ENCODE data around the gene S100A12. TPM values are rescaled to one million over a fixed set of nuclear protein-coding genes. Genes with fewer than 3 reads are reported as not detected.
"Not testable (repeated sequence)": the region's sequence is repeated elsewhere in the genome, so short reads cannot be mapped to it uniquely, and the experiment has no call there.

S100A12 gene
- total RNA-seq, 1 experiment from 2014 or later: not detected

- H3K9me3 ChIP-seq (replicated peaks): no peaks in the 10 kb centered on the region
- H3K27ac ChIP-seq: no peak within 1 kb of the TSS
- no peak for DNase-seq (ENCODE audit: low read depth in 1 of 2, low spot score in 2 of 2)
- no peaks in the 10 kb centered on the region for H3K4me1 ChIP-seq (replicated peaks)
- H3K27me3 ChIP-seq (replicated peaks): peaks cover 41% of the 10 kb centered on the region
- H3K4me3 ChIP-seq: no peak within 1 kb of the TSS
- no peaks in the 10 kb centered on the region for H3K36me3 ChIP-seq
Observed at GRCh38 chr1:153348511-153349362, 26.7 kb downstream of the S100A12 start, which contains the start of gene PGLYRP4. Gene PGLYRP4, minus strand, starts transcription at chr1:153348841. Its CDS starts 909 bp downstream, at chr1:153347932.

GRCh38 chr1:153347856-153348255, 27.6 kb downstream of the S100A12 start:
- H3K9me3 ChIP-seq (replicated peaks): no peaks in the 10 kb centered on the region
- H3K4me3 ChIP-seq: no peak overlapping the region
- DNase-seq (ENCODE audit: low read depth in 1 of 2, low spot score in 2 of 2): no peak
- no peaks in the 10 kb centered on the region for H3K4me1 ChIP-seq (replicated peaks)
- peaks cover 41% of the 10 kb centered on the region for H3K27me3 ChIP-seq (replicated peaks)
- no peaks in the 10 kb centered on the region for H3K36me3 ChIP-seq
- H3K27ac ChIP-seq: no peak overlapping the region

GRCh38 chr1:153347049-153347448, 28.4 kb downstream of the S100A12 start:
- not testable (repeated sequence) for H3K36me3 ChIP-seq; DNase-seq (ENCODE audit: low read depth in 1 of 2, low spot score in 2 of 2); H3K4me1 ChIP-seq (replicated peaks); H3K27ac ChIP-seq; H3K4me3 ChIP-seq; H3K9me3 ChIP-seq (replicated peaks)
- peaks cover 39% of the 10 kb centered on the region for H3K27me3 ChIP-seq (replicated peaks)

DNA sequence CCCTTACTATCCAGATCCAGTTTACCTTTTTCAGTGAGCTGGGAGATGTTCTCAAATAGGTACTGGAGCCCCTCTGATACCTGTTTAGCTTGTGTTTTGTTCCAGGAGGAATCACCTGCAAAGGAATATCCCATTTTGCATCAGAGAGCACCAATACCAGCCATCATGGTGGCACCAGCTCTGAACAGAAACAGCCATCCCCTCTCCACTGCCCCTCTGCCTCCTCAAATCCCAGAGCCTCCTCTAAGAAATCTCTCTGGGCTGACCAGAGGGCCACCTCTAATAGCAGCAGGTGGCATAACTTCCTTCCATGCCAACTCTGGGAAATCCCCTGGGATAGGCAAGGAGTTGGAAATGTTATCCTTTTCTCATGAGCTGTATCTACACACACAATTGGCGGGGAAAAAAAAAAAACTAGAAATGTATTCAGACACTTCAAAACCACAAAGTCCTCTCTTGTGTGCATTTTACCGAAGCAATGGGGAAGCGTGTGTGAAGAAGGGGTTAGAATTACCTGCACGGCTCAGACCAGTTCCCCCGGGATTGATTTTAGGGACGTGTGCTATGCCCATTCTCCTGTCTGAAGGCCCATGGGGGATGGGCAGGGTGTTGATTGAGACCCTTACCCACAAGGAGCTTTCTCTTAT, 29.2 kb downstream of the S100A12 start:
- Histone ChIP-seq H3K36me3 (no peaks in the 10 kb centered on the region), H3K27me3 (replicated peaks) (peaks cover 34% of the 10 kb centered on the region), H3K27ac (no peak overlapping the region), H3K9me3 (replicated peaks) (no peaks in the 10 kb centered on the region), H3K4me3 (no peak overlapping the region), H3K4me1 (replicated peaks) (no peaks in the 10 kb centered on the region)
- DNase-seq (ENCODE audit: low read depth in 1 of 2, low spot score in 2 of 2): no peak

DNA sequence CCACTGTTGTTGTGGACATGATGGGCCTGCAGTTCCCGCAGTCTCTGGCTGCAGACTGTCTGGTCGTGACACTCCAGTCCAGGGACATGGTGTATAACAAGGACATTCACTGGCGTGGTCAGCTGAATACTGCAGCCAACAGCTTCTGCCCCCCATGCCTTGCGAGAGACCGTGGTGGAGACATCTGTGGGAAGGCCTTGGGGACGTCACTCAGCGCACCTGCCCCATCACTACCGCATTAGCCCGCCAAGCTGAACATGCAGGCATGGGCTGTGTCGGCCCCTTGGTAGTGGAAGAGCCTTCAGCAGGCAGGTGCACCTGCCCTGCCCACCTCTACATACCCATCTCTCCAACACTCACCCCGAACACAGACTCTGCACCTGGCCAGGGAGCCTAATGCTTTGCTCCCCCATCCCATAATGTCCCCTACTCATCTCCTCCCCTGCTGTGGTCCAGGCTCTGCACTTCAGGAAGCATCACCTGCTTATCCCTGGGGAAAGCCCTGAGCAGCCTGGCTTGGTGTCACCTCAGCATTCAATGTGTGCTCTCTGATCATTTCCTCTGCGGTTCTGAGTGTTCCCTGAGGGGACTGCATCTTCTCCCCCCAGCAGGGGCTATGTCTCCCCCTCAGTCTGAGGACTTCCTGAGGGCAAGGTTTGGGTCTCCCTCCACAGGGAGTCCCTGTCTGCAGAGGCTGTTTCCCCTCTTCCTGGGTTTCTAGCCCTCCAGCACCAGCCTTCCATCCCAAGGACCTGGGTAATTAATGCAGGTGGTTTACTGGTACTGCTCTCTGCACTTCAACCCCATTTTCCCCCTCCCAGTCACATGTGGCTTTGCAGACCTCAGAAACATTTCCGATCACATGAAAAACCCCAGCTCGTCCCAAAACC, 30.0 kb downstream of the S100A12 start:
- no peaks in the 10 kb centered on the region for H3K4me1 ChIP-seq (replicated peaks)
- H3K27me3 ChIP-seq (replicated peaks): peaks cover 29% of the 10 kb centered on the region

GRCh38 chr1:153344718-153345025, 30.7 kb downstream of the S100A12 start:
- H3K27ac ChIP-seq: no peak overlapping the region
- DNase-seq (ENCODE audit: low read depth in 1 of 2, low spot score in 2 of 2): no peak
- H3K36me3 ChIP-seq: no peaks in the 10 kb centered on the region
- no peaks in the 10 kb centered on the region; the same call in 1 of the 2 replicates for H3K9me3 ChIP-seq (replicated peaks)
- no peak overlapping the region for H3K4me3 ChIP-seq
- H3K27me3 ChIP-seq (replicated peaks): peaks cover 23% of the 10 kb centered on the region
- H3K4me1 ChIP-seq (replicated peaks): no peaks in the 10 kb centered on the region

More for the DNA sequence above, 30.0 kb downstream of the S100A12 start:
- Histone ChIP-seq H3K4me3 (no peak overlapping the region), H3K36me3 (no peaks in the 10 kb centered on the region), H3K27ac (no peak overlapping the region), H3K9me3 (replicated peaks) (no peaks in the 10 kb centered on the region)
- no peak for DNase-seq (ENCODE audit: low read depth in 1 of 2, low spot score in 2 of 2)

GRCh38 chr1:153343811-153344717, 31.4 kb downstream of the S100A12 start:
- Histone ChIP-seq H3K4me1 (replicated peaks) (no peaks in the 10 kb centered on the region), H3K4me3 (no peak overlapping the region), H3K27ac (no peak overlapping the region), H3K36me3 (no peaks in the 10 kb centered on the region), H3K9me3 (replicated peaks) (no peaks in the 10 kb centered on the region; the same call in 1 of the 2 replicates), H3K27me3 (replicated peaks) (peaks cover 17% of the 10 kb centered on the region)
- DNase-seq (ENCODE audit: low read depth in 1 of 2, low spot score in 2 of 2): no peak

DNA sequence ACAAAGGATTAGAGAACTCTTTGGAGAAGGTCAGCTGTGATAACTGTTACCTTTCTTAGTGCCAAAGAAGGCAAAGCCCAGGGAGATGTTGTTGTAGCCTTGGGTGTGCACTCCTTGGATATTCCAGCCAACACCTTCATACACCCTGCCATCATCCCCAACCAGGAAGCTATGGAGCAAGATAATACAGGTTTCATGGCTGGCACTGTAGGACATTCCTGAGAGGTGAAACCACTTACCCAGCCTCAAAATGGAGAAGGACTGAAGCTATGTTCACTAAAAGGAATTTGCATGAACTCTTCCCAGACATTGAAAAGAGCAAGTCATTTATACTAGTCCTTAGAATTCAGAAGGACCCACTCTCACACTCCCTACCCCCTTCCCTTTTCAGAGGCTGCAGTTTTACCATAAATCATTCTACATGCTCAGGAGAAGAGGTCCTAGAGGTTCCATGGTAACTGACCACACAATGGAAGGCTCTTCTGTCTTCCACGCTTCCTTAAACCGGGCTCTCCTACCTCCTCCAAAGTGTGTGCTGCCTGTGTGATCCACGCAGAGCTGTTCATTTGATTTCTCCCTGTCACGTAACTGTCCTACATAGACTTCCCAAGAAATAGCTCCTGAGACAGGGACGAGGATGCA, 32.3 kb downstream of the S100A12 start:
- H3K27ac ChIP-seq: no peak overlapping the region
- no peak for DNase-seq (ENCODE audit: low read depth in 1 of 2, low spot score in 2 of 2)
- H3K4me1 ChIP-seq (replicated peaks): no peaks in the 10 kb centered on the region
- H3K9me3 ChIP-seq (replicated peaks): no peaks in the 10 kb centered on the region; the same call in 1 of the 2 replicates
- no peak overlapping the region for H3K4me3 ChIP-seq
- H3K27me3 ChIP-seq (replicated peaks): peaks cover 14% of the 10 kb centered on the region
- no peaks in the 10 kb centered on the region for H3K36me3 ChIP-seq

GRCh38 chr1:153342178-153342577, 33.2 kb downstream of the S100A12 start:
- Histone ChIP-seq H3K27ac (no peak overlapping the region), H3K36me3 (no peaks in the 10 kb centered on the region), H3K27me3 (replicated peaks) (peaks cover 9% of the 10 kb centered on the region), H3K4me1 (replicated peaks) (no peaks in the 10 kb centered on the region), H3K4me3 (no peak overlapping the region), H3K9me3 (replicated peaks) (no peaks in the 10 kb centered on the region; the same call in 1 of the 2 replicates)
- DNase-seq (ENCODE audit: low read depth in 1 of 2, low spot score in 2 of 2): no peak

DNA sequence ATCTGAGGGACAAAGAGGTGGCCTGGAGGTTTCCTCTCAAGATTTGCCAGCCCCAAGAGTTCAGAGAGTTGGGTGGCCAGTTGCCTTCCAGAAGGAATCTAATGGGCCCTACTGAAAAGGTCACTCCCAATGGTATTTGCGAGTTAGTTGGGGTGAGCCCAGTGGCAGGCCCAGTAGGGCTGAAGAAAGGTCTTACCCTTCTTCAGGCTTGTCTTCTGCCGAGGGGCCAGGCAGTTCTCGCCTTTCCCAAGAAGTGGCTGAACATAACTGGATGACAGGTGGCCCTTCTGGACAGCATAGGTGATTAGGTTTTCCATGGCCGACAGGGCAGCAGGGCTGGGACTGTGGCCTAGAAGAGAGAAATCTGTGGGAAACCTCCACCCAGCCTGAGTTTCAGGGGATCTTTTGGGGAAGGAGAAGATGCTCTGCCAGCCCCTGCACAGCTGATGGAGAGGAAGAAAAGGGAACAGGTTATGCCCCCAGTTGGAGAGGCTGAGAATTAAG, 33.9 kb downstream of the S100A12 start:
- Histone ChIP-seq H3K27me3 (replicated peaks) (peaks cover 3% of the 10 kb centered on the region), H3K9me3 (replicated peaks) (no peaks in the 10 kb centered on the region; the same call in 1 of the 2 replicates), H3K4me3 (no peak overlapping the region), H3K27ac (no peak overlapping the region), H3K36me3 (no peaks in the 10 kb centered on the region), H3K4me1 (replicated peaks) (no peaks in the 10 kb centered on the region)
- DNase-seq (ENCODE audit: low read depth in 1 of 2, low spot score in 2 of 2): no peak

- H3K9me3 ChIP-seq (replicated peaks): no peaks in the 10 kb centered on the region; the same call in 1 of the 2 replicates
- H3K4me1 ChIP-seq (replicated peaks): no peaks in the 10 kb centered on the region
- no peak overlapping the region for H3K4me3 ChIP-seq
- no peak for DNase-seq (ENCODE audit: low read depth in 1 of 2, low spot score in 2 of 2)
- H3K27ac ChIP-seq: no peak overlapping the region
- H3K36me3 ChIP-seq: no peaks in the 10 kb centered on the region
- H3K27me3 ChIP-seq (replicated peaks): 0 out of 2 replicates have a peak, but pooled peaks cover 2% of the 10 kb centered on the region
Observed at GRCh38 chr1:153340356-153340755, 35.1 kb downstream of the S100A12 start.

DNA sequence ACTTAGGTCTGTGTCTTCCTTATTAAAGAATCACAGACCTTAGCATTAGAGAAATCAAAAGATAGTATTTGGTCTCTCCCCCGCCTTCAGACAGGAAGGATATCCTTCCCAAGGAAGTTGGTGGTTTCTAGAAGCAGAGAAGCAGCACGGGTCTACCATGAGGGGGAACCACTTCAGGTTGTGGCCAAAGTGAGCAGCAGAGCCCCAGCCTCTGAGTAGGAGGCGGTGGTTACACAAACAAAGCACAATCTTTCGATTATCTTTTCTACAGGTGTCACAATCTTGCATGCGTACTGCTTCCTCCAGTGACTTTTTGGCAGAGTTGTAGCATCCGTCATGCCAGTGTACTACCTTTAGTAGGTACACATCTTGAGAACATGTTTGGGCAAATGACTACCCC, 35.6 kb downstream of the S100A12 start:
- H3K27ac ChIP-seq: no peak overlapping the region
- no peaks in the 10 kb centered on the region for H3K36me3 ChIP-seq
- H3K4me1 ChIP-seq (replicated peaks): no peaks in the 10 kb centered on the region
- H3K27me3 ChIP-seq (replicated peaks): 0 out of 2 replicates have a peak, but pooled peaks cover 2% of the 10 kb centered on the region
- H3K9me3 ChIP-seq (replicated peaks): no peaks in the 10 kb centered on the region; the same call in 1 of the 2 replicates
- no peak overlapping the region for H3K4me3 ChIP-seq
- DNase-seq (ENCODE audit: low read depth in 1 of 2, low spot score in 2 of 2): no peak

All from SJSA1 (cell line).